ENCODE measurements around the gene PGAM5.
A peak's percentile ranks its signal among the peaks of the same experiment; 100 is the strongest.

Gene PGAM5

DNA sequence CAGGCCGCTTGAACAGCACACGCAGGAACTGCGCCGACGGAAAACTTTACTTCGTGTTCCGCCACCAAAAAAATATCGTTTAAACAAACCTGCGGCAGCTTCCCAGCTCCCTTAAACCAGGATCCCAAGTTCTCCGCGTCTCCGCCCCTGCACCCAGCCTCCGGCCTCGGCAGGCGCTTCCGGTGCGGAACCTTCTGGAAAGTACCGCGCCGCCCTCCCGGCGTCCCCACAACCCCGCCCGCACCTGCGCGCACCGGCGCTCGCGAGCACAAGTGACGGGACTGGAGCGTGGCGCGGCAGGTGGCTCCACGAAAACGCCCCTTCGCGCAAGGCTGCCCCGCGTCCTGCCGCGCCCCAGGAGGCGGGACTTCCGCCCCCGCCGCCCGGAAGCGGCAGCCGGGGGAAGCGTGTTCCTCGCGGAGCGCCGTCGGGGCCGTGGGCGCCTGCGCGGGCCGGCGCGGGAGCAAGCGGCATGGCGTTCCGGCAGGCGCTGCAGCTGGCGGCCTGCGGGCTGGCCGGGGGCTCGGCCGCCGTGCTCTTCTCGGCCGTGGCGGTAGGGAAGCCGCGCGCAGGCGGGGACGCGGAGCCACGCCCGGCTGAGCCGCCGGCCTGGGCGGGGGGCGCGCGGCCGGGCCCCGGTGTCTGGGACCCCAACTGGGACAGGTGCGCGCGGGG lies at the start of gene PGAM5:
TSS of gene PGAM5 (plus strand) at position 438 of the 675 bp plus-strand sequence. CDS start at position 473, 35 bp downstream.
- peak; percentile 70 to 85 (median 76) for DNase-seq (ENCODE audit: low read depth in 2 of 3, low spot score in 1 of 3)

- DNase-seq (ENCODE audit: low read depth in 2 of 3, low spot score in 1 of 3): no peak
These were observed 49.6 kb upstream of the PGAM5 start for GRCh38 chr12:132660996-132661395.

- no peak for DNase-seq (ENCODE audit: low read depth in 2 of 3, low spot score in 1 of 3)
These were observed 48.7 kb upstream of the PGAM5 start for GRCh38 chr12:132661972-132662371.

GRCh38 chr12:132662901-132663755 lies 47.5 kb upstream of the PGAM5 start:
- DNase-seq (ENCODE audit: low read depth in 2 of 3, low spot score in 1 of 3): no peak

GRCh38 chr12:132664206-132665148 lies 46.2 kb upstream of the PGAM5 start:
- no peak for DNase-seq (ENCODE audit: low read depth in 2 of 3, low spot score in 1 of 3)

GRCh38 chr12:132665149-132665491 lies 45.5 kb upstream of the PGAM5 start:
- DNase-seq (ENCODE audit: low read depth in 2 of 3, low spot score in 1 of 3): no peak

DNA sequence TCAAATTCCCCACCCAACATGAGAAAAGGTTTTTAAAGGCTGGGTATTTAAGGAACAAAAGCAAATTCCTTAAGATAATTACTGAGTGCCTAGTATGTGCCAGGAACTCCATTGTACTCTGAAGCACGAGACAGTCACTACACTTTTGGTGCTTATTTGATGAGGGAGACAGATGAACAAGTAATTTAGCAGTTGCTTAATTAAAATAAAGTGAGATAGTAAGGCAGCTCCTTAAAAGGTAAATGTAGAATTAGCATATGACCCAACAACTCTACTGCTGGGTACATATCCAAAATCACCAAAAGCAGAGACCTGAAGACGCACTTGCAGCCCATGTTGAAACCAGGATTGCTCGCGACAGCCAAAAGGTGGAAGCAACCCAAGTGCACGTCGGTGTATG lies 44.8 kb upstream of the PGAM5 start:
- DNase-seq (ENCODE audit: low read depth in 2 of 3, low spot score in 1 of 3): no peak

DNA sequence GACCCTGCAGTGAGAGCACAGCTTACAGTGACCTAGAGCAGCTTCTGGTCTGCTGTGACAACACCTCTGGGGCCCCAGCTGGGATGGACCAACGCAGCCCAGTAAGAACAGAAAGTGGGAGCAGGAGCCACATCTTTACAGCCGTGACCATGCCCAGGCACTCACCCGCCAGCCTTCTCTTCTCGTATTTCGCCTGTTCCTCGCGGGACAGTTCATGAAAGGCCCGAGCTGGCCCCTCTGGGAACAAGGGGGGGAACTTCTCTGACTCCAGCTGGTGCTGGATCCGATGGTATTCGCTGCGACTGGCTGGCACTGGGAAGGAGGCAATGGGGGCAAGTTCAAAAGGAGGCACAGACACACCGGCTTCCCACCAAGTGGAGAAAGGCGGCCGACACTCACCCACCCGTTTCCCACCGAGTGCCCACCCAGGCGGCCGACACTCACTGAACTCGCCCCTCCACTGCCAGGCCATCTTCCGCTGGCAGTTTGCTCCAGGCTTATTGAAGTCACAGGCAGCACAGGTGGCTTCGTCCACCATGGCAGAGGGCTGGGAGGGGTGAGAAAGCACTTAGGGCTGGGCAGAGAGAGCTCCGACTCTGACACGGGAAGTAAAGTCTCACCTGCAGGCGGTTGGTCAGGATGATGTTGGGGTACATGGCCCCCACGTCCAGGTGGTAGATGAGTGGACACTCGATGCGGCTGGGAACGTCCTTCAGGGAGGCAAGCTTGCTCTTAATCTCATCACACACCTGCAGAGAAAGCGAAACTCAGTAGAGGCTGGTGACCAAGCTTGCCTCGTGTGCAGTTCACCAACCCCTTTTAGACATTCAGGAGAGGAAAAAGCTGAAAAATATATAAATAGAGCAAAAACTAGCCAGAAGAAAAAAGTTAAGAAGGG lies 42.2 kb upstream of the PGAM5 start:
- DNase-seq (ENCODE audit: low read depth in 2 of 3, low spot score in 1 of 3): no peak

GRCh38 chr12:132669166-132669879 lies 41.3 kb upstream of the PGAM5 start:
- DNase-seq (ENCODE audit: low read depth in 2 of 3, low spot score in 1 of 3): no peak

GRCh38 chr12:132672116-132672515 lies 38.5 kb upstream of the PGAM5 start:
- DNase-seq (ENCODE audit: low read depth in 2 of 3, low spot score in 1 of 3): no peak

- DNase-seq (ENCODE audit: low read depth in 2 of 3, low spot score in 1 of 3): no peak
These were observed 38.0 kb upstream of the PGAM5 start for GRCh38 chr12:132672678-132673077.

DNA sequence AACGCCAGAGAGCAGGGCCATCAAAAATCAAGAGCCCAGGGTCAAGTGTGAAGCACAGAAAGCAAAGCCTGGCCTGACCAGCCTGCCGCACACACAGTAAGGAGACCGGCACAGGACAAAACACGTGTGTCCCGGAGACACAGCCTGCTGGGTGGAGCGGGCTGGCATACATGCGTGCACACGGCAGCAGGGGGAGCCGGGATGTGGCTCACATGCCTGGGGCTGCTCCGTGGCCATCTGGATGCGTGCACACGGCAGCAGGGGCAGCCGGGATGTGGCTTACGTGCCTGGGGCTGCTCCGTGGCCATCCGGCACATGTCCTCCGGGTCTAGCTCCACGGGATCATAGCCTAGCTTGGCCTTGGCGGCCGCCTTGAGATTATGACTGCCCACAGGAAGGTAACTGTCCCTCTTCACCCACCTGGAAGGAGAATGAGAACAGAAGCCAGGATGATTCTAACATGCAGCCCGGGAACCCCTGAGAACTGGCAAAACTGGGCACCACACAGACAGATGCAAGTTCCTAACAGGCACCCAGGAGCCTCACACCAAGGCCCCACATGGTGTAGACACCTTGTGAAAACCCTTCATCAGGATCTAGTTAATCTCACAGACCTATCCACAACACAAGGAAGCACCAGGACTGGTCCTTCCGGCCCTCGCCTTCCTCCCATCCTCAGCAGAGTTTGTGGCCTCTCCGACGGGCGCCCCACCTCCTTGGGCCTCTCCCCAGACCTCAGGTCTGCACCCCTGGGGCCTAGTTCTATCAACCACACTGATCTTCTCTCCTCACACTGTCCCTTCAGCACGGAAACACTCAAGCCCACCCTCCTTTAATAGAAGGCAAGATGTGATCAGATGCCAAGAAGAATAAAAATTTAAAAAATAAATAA lies 37.1 kb upstream of the PGAM5 start:
- no peak for DNase-seq (ENCODE audit: low read depth in 2 of 3, low spot score in 1 of 3)

GRCh38 chr12:132674561-132674960 lies 36.1 kb upstream of the PGAM5 start:
- no peak for DNase-seq (ENCODE audit: low read depth in 2 of 3, low spot score in 1 of 3)

GRCh38 chr12:132675757-132676432 lies 34.7 kb upstream of the PGAM5 start:
- no peak for DNase-seq (ENCODE audit: low read depth in 2 of 3, low spot score in 1 of 3)

- DNase-seq (ENCODE audit: low read depth in 2 of 3, low spot score in 1 of 3): no peak
These were observed 33.1 kb upstream of the PGAM5 start for GRCh38 chr12:132677492-132677891.

DNA sequence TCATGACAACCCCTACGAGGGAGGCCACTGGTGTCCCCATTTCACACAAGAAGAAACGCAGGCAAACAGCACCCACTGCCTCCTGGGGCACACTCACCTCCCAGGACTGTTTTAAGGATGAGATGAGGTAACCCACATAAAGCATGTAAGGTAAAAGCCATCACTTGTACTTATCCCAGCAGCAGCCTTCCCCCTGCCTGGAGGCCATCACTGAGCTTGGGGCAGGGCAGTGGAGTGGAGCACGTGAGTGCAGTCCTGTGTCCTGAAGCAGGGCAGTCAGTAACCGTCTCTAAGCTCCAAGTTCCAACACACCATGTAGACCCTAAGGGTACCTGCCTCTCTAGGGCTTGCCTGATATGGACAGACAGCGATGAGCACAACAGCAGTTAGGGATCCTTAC lies 25.2 kb upstream of the PGAM5 start:
- no peak for DNase-seq (ENCODE audit: low read depth in 2 of 3, low spot score in 1 of 3)

GRCh38 chr12:132686825-132687210 lies 23.8 kb upstream of the PGAM5 start:
- DNase-seq (ENCODE audit: low read depth in 2 of 3, low spot score in 1 of 3): peak in 2 of 3 donors; percentile 1 to 22

Data from stimulated activated CD4-positive, alpha-beta T cell treated with anti-CD3 and anti-CD28 coated beads, Interleukin-12 subunit alpha, Interleukin-12 subunit beta, amount 100 ng/mL, for 48 hours (primary cell).